ENCODE measurements around the gene DEPDC1B. TPM values are rescaled to one million over a fixed set of nuclear protein-coding genes. Genes with fewer than 3 reads are reported as not detected.

The DEPDC1B gene
- total and polyA plus RNA-seq, 2 of the 4 experiments (the other 2 are of a cell fraction) = 4.4 to 9.3 TPM

DNA sequence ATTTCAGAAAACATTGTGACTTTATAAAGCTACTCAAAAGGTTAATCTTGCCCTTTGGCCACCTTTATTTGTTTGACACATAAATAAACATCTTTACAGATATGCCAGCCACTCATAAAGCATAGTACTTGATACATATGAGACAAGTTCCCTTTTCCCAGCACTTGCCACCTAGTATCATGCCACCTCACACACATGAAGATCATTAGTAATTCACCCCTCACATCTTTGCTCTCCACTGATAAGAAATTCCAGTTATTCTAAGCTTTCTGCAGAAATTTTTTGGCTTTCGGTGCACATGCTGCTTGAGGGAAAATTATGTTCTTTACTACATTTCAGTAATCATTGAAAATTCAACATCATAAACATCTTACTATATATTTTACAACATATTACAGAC, 59.1 kb downstream of the DEPDC1B start:
- no peak overlapping the region for H3K18ac ChIP-seq (ENCODE audit: low read depth, low read length)
- H3K9me1 ChIP-seq (ENCODE audit: insufficient read depth, low read length) = no peaks in the 10 kb centered on the region
- H3K14ac ChIP-seq (replicated peaks; ENCODE audit: low read depth, low read length) = no peak overlapping the region
- no peak overlapping the region for H4K8ac ChIP-seq (ENCODE audit: low read depth in 2 of 2, low read length in 2 of 2)
- H2BK120ac ChIP-seq (ENCODE audit: low read depth, low read length) = no peak overlapping the region
- no TSS peak for BruUV-seq (replicated peaks)
- DNase-seq = no peak
- H3K79me1 ChIP-seq (ENCODE audit: low read depth in 1 of 2, low read length in 2 of 2) = peaks cover 0 to 2% of the 10 kb centered on the region in 2 experiments; a peak in 2 of 4 replicates
- no peak overlapping the region for H2AK5ac ChIP-seq (ENCODE audit: low read depth, low read length)
- H3K4me3 ChIP-seq (ENCODE audit: insufficient read depth, low read depth, low read length) = no peak overlapping the region
- in situ Hi-C loops (cut with MboI; ENCODE audit: low sequenced_read_pairs) (no loop called here), dilution Hi-C loops (cut with HindIII; ENCODE audit: low sequenced_read_pairs, unreplicated experiment) (no loop called here), intact Hi-C loops (cut with micrococcal nuclease) (loop anchor here (10.0 kb wide), 1 partner anchor 346 kb away; no protein-coding TSS in a partner anchor)
- no peak overlapping the region for H3K4me2 ChIP-seq (ENCODE audit: low read depth, low read length)
- H3K9ac ChIP-seq (ENCODE audit: low read depth, low read length) = no peak overlapping the region
- H3K9me3 ChIP-seq (ENCODE audit: control insufficient read depth, insufficient read depth, low read length) = no peaks in the 10 kb centered on the region
- no peak overlapping the region for H3K4ac ChIP-seq (ENCODE audit: low read depth, low read length)
- ChIA-PET CTCF (interaction anchor here (1.2 kb wide), 1 partner anchor 9 kb away, joined by 3 read pairs; no protein-coding TSS in a partner anchor), POLR2A (ENCODE audit: unreplicated experiment) (no interaction called here)
- H2BK15ac ChIP-seq (ENCODE audit: low read depth, low read length) = no peak overlapping the region
- H3K27me3 ChIP-seq (ENCODE audit: control insufficient read depth, insufficient read depth, low read length) = no peaks in the 10 kb centered on the region
- no peak for TF ChIP-seq RAD21 (IDR thresholded peaks at IDR 0.05; ENCODE audit: low read length)
- TF ChIP-seq CEBPB (IDR thresholded peaks at IDR 0.05; ENCODE audit: low read depth, low read length) = no peak
- TF ChIP-seq, protein P1, sequence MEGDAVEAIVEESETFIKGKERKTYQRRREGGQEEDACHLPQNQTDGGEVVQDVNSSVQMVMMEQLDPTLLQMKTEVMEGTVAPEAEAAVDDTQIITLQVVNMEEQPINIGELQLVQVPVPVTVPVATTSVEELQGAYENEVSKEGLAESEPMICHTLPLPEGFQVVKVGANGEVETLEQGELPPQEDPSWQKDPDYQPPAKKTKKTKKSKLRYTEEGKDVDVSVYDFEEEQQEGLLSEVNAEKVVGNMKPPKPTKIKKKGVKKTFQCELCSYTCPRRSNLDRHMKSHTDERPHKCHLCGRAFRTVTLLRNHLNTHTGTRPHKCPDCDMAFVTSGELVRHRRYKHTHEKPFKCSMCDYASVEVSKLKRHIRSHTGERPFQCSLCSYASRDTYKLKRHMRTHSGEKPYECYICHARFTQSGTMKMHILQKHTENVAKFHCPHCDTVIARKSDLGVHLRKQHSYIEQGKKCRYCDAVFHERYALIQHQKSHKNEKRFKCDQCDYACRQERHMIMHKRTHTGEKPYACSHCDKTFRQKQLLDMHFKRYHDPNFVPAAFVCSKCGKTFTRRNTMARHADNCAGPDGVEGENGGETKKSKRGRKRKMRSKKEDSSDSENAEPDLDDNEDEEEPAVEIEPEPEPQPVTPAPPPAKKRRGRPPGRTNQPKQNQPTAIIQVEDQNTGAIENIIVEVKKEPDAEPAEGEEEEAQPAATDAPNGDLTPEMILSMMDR (conservative IDR thresholded peaks at IDR 0.05; ENCODE audit: low read depth, low read length) = no peak
- TF ChIP-seq RFX5 (IDR thresholded peaks at IDR 0.05; ENCODE audit: low read depth, low read length) = no peak
- no peak for TF ChIP-seq POLR2A (IDR thresholded peaks at IDR 0.05; ENCODE audit: low read depth, low read length)
- no peak for TF ChIP-seq NFE2L2 (IDR thresholded peaks at IDR 0.05; ENCODE audit: low read depth, low read length)
- TF ChIP-seq CHD1 (IDR thresholded peaks at IDR 0.05; ENCODE audit: low read depth, low read length) = no peak
- TF ChIP-seq, protein P2, sequence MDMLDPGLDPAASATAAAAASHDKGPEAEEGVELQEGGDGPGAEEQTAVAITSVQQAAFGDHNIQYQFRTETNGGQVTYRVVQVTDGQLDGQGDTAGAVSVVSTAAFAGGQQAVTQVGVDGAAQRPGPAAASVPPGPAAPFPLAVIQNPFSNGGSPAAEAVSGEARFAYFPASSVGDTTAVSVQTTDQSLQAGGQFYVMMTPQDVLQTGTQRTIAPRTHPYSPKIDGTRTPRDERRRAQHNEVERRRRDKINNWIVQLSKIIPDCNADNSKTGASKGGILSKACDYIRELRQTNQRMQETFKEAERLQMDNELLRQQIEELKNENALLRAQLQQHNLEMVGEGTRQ (IDR thresholded peaks at IDR 0.05; ENCODE audit: low read depth, low read length) = no peak
- TF ChIP-seq, protein P3, sequence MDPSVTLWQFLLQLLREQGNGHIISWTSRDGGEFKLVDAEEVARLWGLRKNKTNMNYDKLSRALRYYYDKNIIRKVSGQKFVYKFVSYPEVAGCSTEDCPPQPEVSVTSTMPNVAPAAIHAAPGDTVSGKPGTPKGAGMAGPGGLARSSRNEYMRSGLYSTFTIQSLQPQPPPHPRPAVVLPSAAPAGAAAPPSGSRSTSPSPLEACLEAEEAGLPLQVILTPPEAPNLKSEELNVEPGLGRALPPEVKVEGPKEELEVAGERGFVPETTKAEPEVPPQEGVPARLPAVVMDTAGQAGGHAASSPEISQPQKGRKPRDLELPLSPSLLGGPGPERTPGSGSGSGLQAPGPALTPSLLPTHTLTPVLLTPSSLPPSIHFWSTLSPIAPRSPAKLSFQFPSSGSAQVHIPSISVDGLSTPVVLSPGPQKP (IDR thresholded peaks at IDR 0.05; ENCODE audit: borderline replicate concordance, low read depth, low read length) = no peak
- no peak for TF ChIP-seq SMC3 (IDR thresholded peaks at IDR 0.05; ENCODE audit: low read depth, low read length)
- no peak for TF ChIP-seq FOS (IDR thresholded peaks at IDR 0.05; ENCODE audit: low read depth, low read length)
- no peak for TF ChIP-seq MAFK (IDR thresholded peaks at IDR 0.05; ENCODE audit: low read depth, low read length)
- no peak for TF ChIP-seq RCOR1 (IDR thresholded peaks at IDR 0.05; ENCODE audit: insufficient replicate concordance, low read length)
- TF ChIP-seq BHLHE40 (IDR thresholded peaks at IDR 0.05; ENCODE audit: low read depth, low read length) = no peak
- no peak for ATAC-seq (ENCODE audit: low read depth)
- no CpG with 5 or more reads among the region's 1 CpG for WGBS, 2 experiments (ENCODE audit: extremely low coverage in 2 of 2, insufficient read length in 1 of 2)
- no peaks in the 10 kb centered on the region for H3K36me3 ChIP-seq (ENCODE audit: control insufficient read depth, insufficient read depth, low read length)
- H4K91ac ChIP-seq (ENCODE audit: insufficient read depth, low read depth, low read length) = no peak overlapping the region
- no peak overlapping the region for H2AFZ ChIP-seq (replicated peaks; ENCODE audit: low read length, poor library complexity)
- H3K23ac ChIP-seq (ENCODE audit: low read depth, low read length) = no peak overlapping the region
- no peaks in the 10 kb centered on the region for H3K4me1 ChIP-seq (ENCODE audit: control insufficient read depth, insufficient read depth, low read length)
- no peak overlapping the region for H3K27ac ChIP-seq (ENCODE audit: insufficient read depth, low read length)
- H3K56ac ChIP-seq (ENCODE audit: extremely low read depth, insufficient read depth, low read length) = no peak overlapping the region
- H2BK5ac ChIP-seq (ENCODE audit: low read depth, low read length, poor library complexity, severe bottlenecking) = no peak overlapping the region
- no peak overlapping the region for H4K5ac ChIP-seq (ENCODE audit: low read depth, low read length)
- no peak overlapping the region for H2BK20ac ChIP-seq (ENCODE audit: low read depth, low read length)
- H4K20me1 ChIP-seq (ENCODE audit: insufficient read depth, low read length) = no peaks in the 10 kb centered on the region
- H2AK9ac ChIP-seq (replicated peaks; ENCODE audit: low read depth, low read length, poor library complexity) = no peak overlapping the region

All from IMR-90 (cell line).